ENCODE data around the gene NPAS2. TPM values are rescaled to one million over a fixed set of nuclear protein-coding genes. Genes with fewer than 3 reads are reported as not detected.
A peak's percentile ranks its signal among the peaks of the same experiment; 100 is the strongest.

NPAS2 gene
- total RNA-seq, 4 donors from 2014 or later: 14.1 to 45.8 (median 28.1) TPM

DNA sequence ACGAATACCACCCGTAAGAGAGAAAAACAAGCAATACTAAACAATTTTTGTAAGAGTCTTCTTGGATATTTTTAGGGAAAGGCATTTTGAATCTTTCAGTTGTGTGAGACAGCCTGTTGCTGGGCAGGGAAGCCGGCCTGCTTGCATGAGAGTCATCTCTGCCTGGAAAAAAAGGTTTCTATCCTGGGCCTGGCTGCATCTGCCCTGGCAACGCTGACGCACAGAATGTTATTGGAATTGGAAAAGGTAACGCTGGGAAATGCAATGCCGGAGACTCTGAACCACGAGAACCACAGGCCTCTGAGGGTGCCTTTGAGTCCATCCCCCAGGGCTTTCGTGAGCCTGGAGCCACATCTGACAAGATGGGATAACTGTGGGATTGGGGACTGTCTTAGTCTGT is 17.9 kb upstream of the NPAS2 start:
- no peaks in the 10 kb centered on the region for H3K9me3 ChIP-seq
- peaks cover 0 to 24% (median 23%) of the 10 kb centered on the region in 4 donors for H3K4me1 ChIP-seq
- H3K4me3 ChIP-seq: no peak overlapping the region
- DNase-seq (ENCODE audit: extremely low spot score): no peak
- no peaks in the 10 kb centered on the region for H3K27me3 ChIP-seq
- 72% methylated on average over 9 of the region's 9 CpGs for WGBS
- no peaks in the 10 kb centered on the region for H3K36me3 ChIP-seq
- TF ChIP-seq POLR2A (IDR thresholded peaks at IDR 0.05; ENCODE audit: low read depth): no peak
- TF ChIP-seq CTCF (IDR thresholded peaks at IDR 0.05): no peak
- TF ChIP-seq EP300 (IDR thresholded peaks at IDR 0.05): no peak
- intact Hi-C loops (cut with DNase I): no loop called here
- peak overlapping the region; percentile 60 to 79 (median 66) for H3K27ac ChIP-seq (replicated peaks in 1 of 4)

- no peak for DNase-seq (ENCODE audit: extremely low spot score)
- Histone ChIP-seq H3K4me1 (peaks cover 0 to 24% (median 23%) of the 10 kb centered on the region in 4 donors), H3K4me3 (no peak overlapping the region), H3K36me3 (no peaks in the 10 kb centered on the region), H3K27ac (replicated peaks in 1 of 4) (no peak overlapping the region), H3K27me3 (no peaks in the 10 kb centered on the region), H3K9me3 (no peaks in the 10 kb centered on the region)
- 73% methylated on average over 6 of the region's 6 CpGs for WGBS
- intact Hi-C loops (cut with DNase I): no loop called here
- TF ChIP-seq POLR2AphosphoS5 (IDR thresholded peaks at IDR 0.05) (no peak), CTCF (IDR thresholded peaks at IDR 0.05) (no peak), POLR2A (IDR thresholded peaks at IDR 0.05; ENCODE audit: low read depth) (no peak), EP300 (IDR thresholded peaks at IDR 0.05) (no peak)
Measured at GRCh38 chr2:100803334-100803733, 16.6 kb upstream of the NPAS2 start.

DNA sequence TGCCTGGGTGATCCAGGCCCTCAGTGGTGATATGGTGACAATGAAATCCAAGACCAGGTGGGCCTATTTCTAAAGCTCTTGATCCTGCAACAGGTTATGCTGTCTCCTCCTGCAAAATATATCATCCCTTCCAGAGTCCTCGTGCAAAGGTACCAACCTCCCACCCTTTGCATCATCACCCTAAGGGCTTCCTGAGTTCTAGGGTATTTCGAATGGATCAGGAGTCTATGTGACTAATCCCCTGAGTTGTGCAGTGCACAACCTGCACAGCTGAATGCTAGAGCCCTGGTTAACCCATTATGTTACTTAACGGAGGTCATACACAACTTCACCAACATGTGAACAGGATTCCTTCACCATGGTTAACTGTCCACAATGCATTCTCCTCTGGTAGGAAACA is 13.4 kb upstream of the NPAS2 start:
- TF ChIP-seq POLR2AphosphoS5 (IDR thresholded peaks at IDR 0.05): no peak
- no peak for TF ChIP-seq CTCF (IDR thresholded peaks at IDR 0.05)
- TF ChIP-seq EP300 (IDR thresholded peaks at IDR 0.05): no peak
- TF ChIP-seq POLR2A (IDR thresholded peaks at IDR 0.05; ENCODE audit: low read depth): no peak
- Histone ChIP-seq H3K9me3 (no peaks in the 10 kb centered on the region), H3K27ac (replicated peaks in 1 of 4) (no peak overlapping the region), H3K4me1 (peaks cover 0 to 10% (median 8%) of the 10 kb centered on the region in 4 donors), H3K27me3 (no peaks in the 10 kb centered on the region), H3K36me3 (no peaks in the 10 kb centered on the region), H3K4me3 (no peak overlapping the region)
- intact Hi-C loops (cut with DNase I): no loop called here
- WGBS: 86% methylated on average over 2 of the region's 3 CpGs
- DNase-seq (ENCODE audit: extremely low spot score): no peak

DNA sequence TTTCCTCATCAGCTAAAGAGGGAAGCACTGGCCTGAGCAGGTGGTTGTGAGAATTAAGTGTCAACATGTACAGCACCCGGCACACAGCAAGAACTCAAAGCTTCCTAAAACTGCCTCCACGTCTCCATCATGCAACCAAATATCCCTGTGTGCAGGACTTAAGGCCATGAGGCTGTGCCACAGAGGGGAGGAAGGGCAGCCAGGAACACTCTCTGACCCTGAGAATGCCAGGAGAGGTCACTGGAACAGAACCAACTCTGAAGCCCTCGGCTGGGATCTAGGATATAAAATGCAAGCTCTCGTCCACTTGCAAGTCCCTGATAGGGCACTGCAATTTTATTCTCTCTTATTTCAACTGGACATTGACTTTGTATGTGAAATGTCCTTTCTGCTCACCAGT is 12.2 kb upstream of the NPAS2 start:
- intact Hi-C loops (cut with DNase I): no loop called here
- H3K36me3 ChIP-seq: no peaks in the 10 kb centered on the region
- no peak overlapping the region for H3K4me3 ChIP-seq
- H3K4me1 ChIP-seq: peaks cover 0 to 7% (median 0%) of the 10 kb centered on the region in 4 donors
- 98% methylated on average over 4 of the region's 4 CpGs for WGBS
- DNase-seq (ENCODE audit: extremely low spot score): no peak
- TF ChIP-seq CTCF (IDR thresholded peaks at IDR 0.05): no peak
- TF ChIP-seq EP300 (IDR thresholded peaks at IDR 0.05): no peak
- no peak for TF ChIP-seq POLR2A (IDR thresholded peaks at IDR 0.05; ENCODE audit: low read depth)
- no peak for TF ChIP-seq POLR2AphosphoS5 (IDR thresholded peaks at IDR 0.05)
- H3K27me3 ChIP-seq: no peaks in the 10 kb centered on the region
- H3K9me3 ChIP-seq: no peaks in the 10 kb centered on the region
- no peak overlapping the region for H3K27ac ChIP-seq (replicated peaks in 1 of 4)

DNA sequence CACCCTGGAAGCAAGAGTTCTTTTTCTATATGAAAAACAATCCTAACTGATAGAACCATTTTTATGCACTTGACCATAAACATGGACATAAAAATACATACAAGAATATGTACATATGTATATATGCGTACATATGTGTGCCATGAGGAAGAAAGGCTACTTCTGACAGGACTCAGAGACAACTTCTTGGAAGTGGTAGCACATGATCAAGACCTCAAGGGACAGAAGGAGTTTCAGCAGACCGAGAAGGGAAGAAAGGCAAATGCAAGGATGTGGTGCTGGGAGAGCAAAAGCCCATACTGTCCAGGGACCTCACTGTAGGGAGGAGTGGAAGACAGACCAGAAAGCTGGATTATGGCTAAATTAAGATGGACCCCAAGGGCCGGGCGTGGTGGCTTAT is 11.4 kb upstream of the NPAS2 start:
- intact Hi-C loops (cut with DNase I): no loop called here
- TF ChIP-seq POLR2A (IDR thresholded peaks at IDR 0.05; ENCODE audit: low read depth) (no peak), EP300 (IDR thresholded peaks at IDR 0.05) (no peak), CTCF (IDR thresholded peaks at IDR 0.05) (no peak)

More for the DNA sequence above, 11.4 kb upstream of the NPAS2 start:
- no peaks in the 10 kb centered on the region for H3K36me3 ChIP-seq
- peaks cover 4 to 14% (median 4%) of the 10 kb centered on the region in 4 donors for H3K4me1 ChIP-seq
- H3K4me3 ChIP-seq: no peak overlapping the region
- no peak overlapping the region for H3K27ac ChIP-seq (replicated peaks in 1 of 4)
- DNase-seq (ENCODE audit: extremely low spot score): no peak
- H3K9me3 ChIP-seq: no peaks in the 10 kb centered on the region
- H3K27me3 ChIP-seq: no peaks in the 10 kb centered on the region
- 85% methylated on average over 4 of the region's 4 CpGs for WGBS

Measured in esophagus muscularis mucosa (tissue), 4 donors.